Measurements from ENCODE around the gene NHLH1.

NHLH1 gene

GRCh38 chr1:160363010-160363409, 3.9 kb upstream of the NHLH1 start:
- Histone ChIP-seq H3K27ac (replicated peaks) (no peak overlapping the region), H3K4me3 (replicated peaks; ENCODE audit: insufficient read depth, low read length) (no peak overlapping the region), H3K27me3 (ENCODE audit: insufficient read depth, poor library complexity, severe bottlenecking) (no peaks in the 10 kb centered on the region)
- no peak for DNase-seq (ENCODE audit: low read depth in 1 of 2, low spot score in 1 of 2)
- TF ChIP-seq, protein P1, sequence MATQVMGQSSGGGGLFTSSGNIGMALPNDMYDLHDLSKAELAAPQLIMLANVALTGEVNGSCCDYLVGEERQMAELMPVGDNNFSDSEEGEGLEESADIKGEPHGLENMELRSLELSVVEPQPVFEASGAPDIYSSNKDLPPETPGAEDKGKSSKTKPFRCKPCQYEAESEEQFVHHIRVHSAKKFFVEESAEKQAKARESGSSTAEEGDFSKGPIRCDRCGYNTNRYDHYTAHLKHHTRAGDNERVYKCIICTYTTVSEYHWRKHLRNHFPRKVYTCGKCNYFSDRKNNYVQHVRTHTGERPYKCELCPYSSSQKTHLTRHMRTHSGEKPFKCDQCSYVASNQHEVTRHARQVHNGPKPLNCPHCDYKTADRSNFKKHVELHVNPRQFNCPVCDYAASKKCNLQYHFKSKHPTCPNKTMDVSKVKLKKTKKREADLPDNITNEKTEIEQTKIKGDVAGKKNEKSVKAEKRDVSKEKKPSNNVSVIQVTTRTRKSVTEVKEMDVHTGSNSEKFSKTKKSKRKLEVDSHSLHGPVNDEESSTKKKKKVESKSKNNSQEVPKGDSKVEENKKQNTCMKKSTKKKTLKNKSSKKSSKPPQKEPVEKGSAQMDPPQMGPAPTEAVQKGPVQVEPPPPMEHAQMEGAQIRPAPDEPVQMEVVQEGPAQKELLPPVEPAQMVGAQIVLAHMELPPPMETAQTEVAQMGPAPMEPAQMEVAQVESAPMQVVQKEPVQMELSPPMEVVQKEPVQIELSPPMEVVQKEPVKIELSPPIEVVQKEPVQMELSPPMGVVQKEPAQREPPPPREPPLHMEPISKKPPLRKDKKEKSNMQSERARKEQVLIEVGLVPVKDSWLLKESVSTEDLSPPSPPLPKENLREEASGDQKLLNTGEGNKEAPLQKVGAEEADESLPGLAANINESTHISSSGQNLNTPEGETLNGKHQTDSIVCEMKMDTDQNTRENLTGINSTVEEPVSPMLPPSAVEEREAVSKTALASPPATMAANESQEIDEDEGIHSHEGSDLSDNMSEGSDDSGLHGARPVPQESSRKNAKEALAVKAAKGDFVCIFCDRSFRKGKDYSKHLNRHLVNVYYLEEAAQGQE (IDR thresholded peaks at IDR 0.05; ENCODE audit: insufficient replicate concordance, low read depth) = no peak
- no peak for TF ChIP-seq GABPA (IDR thresholded peaks at IDR 0.05; ENCODE audit: low read depth)
- TF ChIP-seq, protein P2, sequence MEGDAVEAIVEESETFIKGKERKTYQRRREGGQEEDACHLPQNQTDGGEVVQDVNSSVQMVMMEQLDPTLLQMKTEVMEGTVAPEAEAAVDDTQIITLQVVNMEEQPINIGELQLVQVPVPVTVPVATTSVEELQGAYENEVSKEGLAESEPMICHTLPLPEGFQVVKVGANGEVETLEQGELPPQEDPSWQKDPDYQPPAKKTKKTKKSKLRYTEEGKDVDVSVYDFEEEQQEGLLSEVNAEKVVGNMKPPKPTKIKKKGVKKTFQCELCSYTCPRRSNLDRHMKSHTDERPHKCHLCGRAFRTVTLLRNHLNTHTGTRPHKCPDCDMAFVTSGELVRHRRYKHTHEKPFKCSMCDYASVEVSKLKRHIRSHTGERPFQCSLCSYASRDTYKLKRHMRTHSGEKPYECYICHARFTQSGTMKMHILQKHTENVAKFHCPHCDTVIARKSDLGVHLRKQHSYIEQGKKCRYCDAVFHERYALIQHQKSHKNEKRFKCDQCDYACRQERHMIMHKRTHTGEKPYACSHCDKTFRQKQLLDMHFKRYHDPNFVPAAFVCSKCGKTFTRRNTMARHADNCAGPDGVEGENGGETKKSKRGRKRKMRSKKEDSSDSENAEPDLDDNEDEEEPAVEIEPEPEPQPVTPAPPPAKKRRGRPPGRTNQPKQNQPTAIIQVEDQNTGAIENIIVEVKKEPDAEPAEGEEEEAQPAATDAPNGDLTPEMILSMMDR (IDR thresholded peaks at IDR 0.05; ENCODE audit: insufficient read depth, low read length) = no peak
- TF ChIP-seq POLR2AphosphoS5 (IDR thresholded peaks at IDR 0.05; ENCODE audit: low read depth) = no peak
- no peak for TF ChIP-seq SPI1 (IDR thresholded peaks at IDR 0.05; ENCODE audit: borderline replicate concordance, low read depth)

DNA sequence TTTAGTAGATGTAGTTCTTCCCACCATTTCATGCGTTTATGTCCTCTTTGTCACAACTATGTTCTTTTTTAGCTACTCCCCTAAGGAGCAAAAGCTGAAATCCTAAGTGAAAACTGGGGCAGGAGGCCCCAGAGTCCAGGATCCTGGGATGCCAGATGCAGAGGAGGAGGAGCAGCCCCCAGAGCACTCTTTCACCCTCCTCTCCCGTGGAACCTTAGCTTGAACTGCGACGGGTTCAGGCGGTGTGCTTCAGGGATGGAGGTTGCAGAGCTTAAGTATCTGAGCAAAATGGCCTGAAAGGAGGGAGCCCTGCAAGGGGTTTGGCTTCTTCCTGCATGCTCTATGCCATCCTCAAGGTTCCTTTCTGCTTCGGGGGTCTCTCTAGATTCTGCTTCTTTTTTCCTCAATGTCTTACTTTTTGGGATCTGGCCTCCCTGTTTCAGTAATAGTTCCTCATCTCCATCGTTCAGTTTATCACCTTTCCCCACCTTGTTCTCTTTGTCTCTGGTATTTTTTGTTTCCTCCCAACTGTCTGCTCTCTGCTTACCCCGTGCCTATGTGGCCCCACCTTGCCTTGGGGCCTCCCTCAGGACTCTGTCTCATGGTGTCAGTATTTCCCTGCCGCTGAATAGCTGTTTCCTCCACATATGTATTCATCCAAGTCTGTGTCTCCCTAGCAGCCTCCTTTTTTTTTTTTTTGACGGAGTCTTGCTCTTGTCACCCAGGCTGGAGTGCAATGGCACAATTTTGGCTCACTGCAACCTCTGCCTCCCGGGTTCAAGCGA, 2.7 kb upstream of the NHLH1 start:
- no peak for TF ChIP-seq SPI1 (IDR thresholded peaks at IDR 0.05; ENCODE audit: borderline replicate concordance, low read depth)
- TF ChIP-seq POLR2AphosphoS5 (IDR thresholded peaks at IDR 0.05; ENCODE audit: low read depth) = no peak
- TF ChIP-seq GABPA (IDR thresholded peaks at IDR 0.05; ENCODE audit: low read depth) = no peak
- TF ChIP-seq, protein P2 (IDR thresholded peaks at IDR 0.05; ENCODE audit: insufficient read depth, low read length) = no peak
- TF ChIP-seq, protein P1 (IDR thresholded peaks at IDR 0.05; ENCODE audit: insufficient replicate concordance, low read depth) = no peak
- no peak for DNase-seq (ENCODE audit: low read depth in 1 of 2, low spot score in 1 of 2)
- no peak overlapping the region for H3K4me3 ChIP-seq (replicated peaks; ENCODE audit: insufficient read depth, low read length)
- no peaks in the 10 kb centered on the region for H3K27me3 ChIP-seq (ENCODE audit: insufficient read depth, poor library complexity, severe bottlenecking)
- H3K27ac ChIP-seq (replicated peaks) = no peak overlapping the region

GRCh38 chr1:160365325-160365724, 1.5 kb upstream of the NHLH1 start:
- H3K4me3 ChIP-seq (replicated peaks; ENCODE audit: insufficient read depth, low read length) = no peak overlapping the region
- H3K27me3 ChIP-seq (ENCODE audit: insufficient read depth, poor library complexity, severe bottlenecking) = no peaks in the 10 kb centered on the region
- TF ChIP-seq SPI1 (IDR thresholded peaks at IDR 0.05; ENCODE audit: borderline replicate concordance, low read depth) (no peak), GABPA (IDR thresholded peaks at IDR 0.05; ENCODE audit: low read depth) (no peak), POLR2AphosphoS5 (IDR thresholded peaks at IDR 0.05; ENCODE audit: low read depth) (no peak)
- TF ChIP-seq, protein P2 (IDR thresholded peaks at IDR 0.05; ENCODE audit: insufficient read depth, low read length) = no peak
- TF ChIP-seq, protein P1 (IDR thresholded peaks at IDR 0.05; ENCODE audit: insufficient replicate concordance, low read depth) = no peak
- DNase-seq (ENCODE audit: low read depth in 1 of 2, low spot score in 1 of 2) = no peak
- no peak overlapping the region for H3K27ac ChIP-seq (replicated peaks)

All from HL-60 (cell line).